Measurements from ENCODE around the gene HNRNPLL.
A peak's percentile ranks its signal among the peaks of the same experiment; 100 is the strongest.

Gene HNRNPLL

GRCh38 chr2:38526195-38526594 is 76.5 kb downstream of the HNRNPLL start:
- DNase-seq, result no peak
- TF ChIP-seq CTCF (IDR thresholded peaks at IDR 0.05; ENCODE audit: low read depth, low read length), result no peak
- Histone ChIP-seq H3K4me3 (ENCODE audit: low read depth, low read length) (no peak overlapping the region), H3K9me3 (no peaks in the 10 kb centered on the region), H3K4me1 (peaks cover 6% of the 10 kb centered on the region), H3K27me3 (no peaks in the 10 kb centered on the region), H3K36me3 (no peaks in the 10 kb centered on the region)

GRCh38 chr2:38524580-38524979 is 78.1 kb downstream of the HNRNPLL start:
- H3K27me3 ChIP-seq, result no peaks in the 10 kb centered on the region
- peak; percentile 28 for DNase-seq
- no peaks in the 10 kb centered on the region for H3K36me3 ChIP-seq
- no peak for TF ChIP-seq CTCF (IDR thresholded peaks at IDR 0.05; ENCODE audit: low read depth, low read length)
- H3K4me1 ChIP-seq, result peaks cover 6% of the 10 kb centered on the region
- no peak overlapping the region for H3K4me3 ChIP-seq (ENCODE audit: low read depth, low read length)
- H3K9me3 ChIP-seq, result no peaks in the 10 kb centered on the region

GRCh38 chr2:38523728-38524437 is 78.8 kb downstream of the HNRNPLL start:
- Histone ChIP-seq H3K36me3 (no peaks in the 10 kb centered on the region), H3K4me1 (peaks cover 6% of the 10 kb centered on the region), H3K9me3 (no peaks in the 10 kb centered on the region), H3K27me3 (no peaks in the 10 kb centered on the region), H3K4me3 (ENCODE audit: low read depth, low read length) (no peak overlapping the region)
- peak; percentile 28 for DNase-seq
- TF ChIP-seq CTCF (IDR thresholded peaks at IDR 0.05; ENCODE audit: low read depth, low read length), result peak; percentile 49

GRCh38 chr2:38522754-38523349 is 79.9 kb downstream of the HNRNPLL start:
- H3K4me1 ChIP-seq, result peaks cover 6% of the 10 kb centered on the region
- no peaks in the 10 kb centered on the region for H3K36me3 ChIP-seq
- no peaks in the 10 kb centered on the region for H3K27me3 ChIP-seq
- DNase-seq, result no peak
- H3K9me3 ChIP-seq, result no peaks in the 10 kb centered on the region
- no peak overlapping the region for H3K4me3 ChIP-seq (ENCODE audit: low read depth, low read length)
- TF ChIP-seq CTCF (IDR thresholded peaks at IDR 0.05; ENCODE audit: low read depth, low read length), result no peak

- Histone ChIP-seq H3K27me3 (no peaks in the 10 kb centered on the region), H3K4me3 (ENCODE audit: low read depth, low read length) (no peak overlapping the region), H3K36me3 (no peaks in the 10 kb centered on the region), H3K4me1 (no peaks in the 10 kb centered on the region; the same call in none of the 2 replicates), H3K9me3 (no peaks in the 10 kb centered on the region)
- no peak for DNase-seq
- TF ChIP-seq CTCF (IDR thresholded peaks at IDR 0.05; ENCODE audit: low read depth, low read length), result no peak
Measured at GRCh38 chr2:38521835-38522234, 80.9 kb downstream of the HNRNPLL start.

- Histone ChIP-seq H3K36me3 (no peaks in the 10 kb centered on the region), H3K27me3 (no peaks in the 10 kb centered on the region), H3K9me3 (no peaks in the 10 kb centered on the region), H3K4me3 (ENCODE audit: low read depth, low read length) (no peak overlapping the region), H3K4me1 (peaks cover 6% of the 10 kb centered on the region; the same call in 1 of the 2 replicates)
- TF ChIP-seq CTCF (IDR thresholded peaks at IDR 0.05; ENCODE audit: low read depth, low read length), result no peak
- DNase-seq, result no peak
Measured at GRCh38 chr2:38517284-38517683, 85.4 kb downstream of the HNRNPLL start.

All from BE2C (cell line).